H9 (cell line): ENCODE results near the gene SH3RF3. TPM values are rescaled to one million over a fixed set of nuclear protein-coding genes. Genes with fewer than 3 reads are reported as not detected.

Experiments used
- DNase-seq: peaks from one replicate; pipeline ENCODE4 v3.0.0-alpha.2; 2017
- H2AFZ ChIP-seq: one replicate; pipeline ENCODE4 v1.6.1; 2013; ENCODE audit warnings: mild to moderate bottlenecking, low read length, control low read depth, moderate library complexity
- H2AK5ac ChIP-seq: 2 replicates; pipeline ENCODE4 v1.6.1; 2013; ENCODE audit warnings: low read length, control low read depth, mixed read lengths; ENCODE audit not compliant: insufficient read length
- H2BK120ac ChIP-seq: one replicate; pipeline ENCODE4 v1.6.1; 2013; ENCODE audit warnings: low read depth, mild to moderate bottlenecking, low read length, control low read depth, inconsistent platforms; ENCODE audit not compliant: poor library complexity, severe bottlenecking
- H2BK12ac ChIP-seq: 2 replicates; pipeline ENCODE4 v1.6.1; 2013; ENCODE audit warnings: low read length, control low read depth, mixed read lengths, low read depth; ENCODE audit not compliant: insufficient read length
- H2BK15ac ChIP-seq: 2 replicates; pipeline ENCODE4 v1.6.1; 2013; ENCODE audit warnings: low read depth, low read length, control low read depth
- H2BK20ac ChIP-seq: one replicate; pipeline ENCODE4 v1.6.1; 2013; ENCODE audit warnings: low read depth, mild to moderate bottlenecking, low read length, control low read depth, inconsistent platforms; ENCODE audit not compliant: poor library complexity, severe bottlenecking
- H2BK5ac ChIP-seq: 2 replicates; pipeline ENCODE4 v1.6.1; 2013; ENCODE audit warnings: low read length, control low read depth, mixed read lengths; ENCODE audit not compliant: insufficient read length
- H3K14ac ChIP-seq: 2 replicates; pipeline ENCODE4 v1.6.1; 2013; ENCODE audit warnings: low read length, control low read depth; ENCODE audit not compliant: insufficient read depth
- H3K18ac ChIP-seq: 2 replicates; pipeline ENCODE4 v1.6.1; 2013; ENCODE audit warnings: low read depth, mild to moderate bottlenecking, mixed read lengths, low read length, control low read depth; ENCODE audit not compliant: insufficient read length
- H3K23ac ChIP-seq: 2 replicates; pipeline ENCODE4 v1.6.1; 2013; ENCODE audit warnings: low read length, control low read depth, mixed read lengths, low read depth; ENCODE audit not compliant: insufficient read length
- H3K23me2 ChIP-seq: 2 replicates; pipeline ENCODE4 v1.6.1; 2013; ENCODE audit warnings: low read depth, mild to moderate bottlenecking, mixed read lengths, low read length, control low read depth; ENCODE audit not compliant: insufficient read length, poor library complexity, severe bottlenecking
- H3K27ac ChIP-seq: 2 replicates; pipeline ENCODE4 v1.5.1; 2013; ENCODE audit warnings: low read length, control low read depth, mixed read lengths, low read depth; ENCODE audit not compliant: insufficient read length
- H3K27me3 ChIP-seq: 2 replicates; pipeline ENCODE4 v1.6.1; 2013; ENCODE audit warnings: low read length, control low read depth, inconsistent platforms; ENCODE audit not compliant: insufficient read depth
- H3K4ac ChIP-seq: 2 replicates; pipeline ENCODE4 v1.6.1; 2013; ENCODE audit warnings: low read depth, mild to moderate bottlenecking, control low read depth, inconsistent platforms, low read length, moderate library complexity
- H3K4me1 ChIP-seq: 2 replicates; pipeline ENCODE4 v1.6.1; 2013; ENCODE audit warnings: low read length, control low read depth, inconsistent platforms; ENCODE audit not compliant: insufficient read depth
- H3K4me2 ChIP-seq: 2 replicates; pipeline ENCODE4 v1.6.1; 2013; ENCODE audit warnings: low read length, control low read depth, mixed read lengths; ENCODE audit not compliant: insufficient read length, insufficient read depth
- H3K56ac ChIP-seq: 2 replicates; pipeline ENCODE4 v1.6.1; 2013; ENCODE audit warnings: low read depth, mild to moderate bottlenecking, mixed read lengths, low read length, control low read depth; ENCODE audit not compliant: insufficient read length
- H3K79me1 ChIP-seq: 2 replicates; pipeline ENCODE4 v1.6.1; 2013; ENCODE audit warnings: low read depth, mild to moderate bottlenecking, moderate library complexity, low read length, control low read depth, inconsistent platforms; ENCODE audit not compliant: insufficient read depth, poor library complexity, severe bottlenecking
- H3K79me2 ChIP-seq: 2 replicates; pipeline ENCODE4 v1.6.1; 2013; ENCODE audit warnings: low read length, control low read depth, inconsistent platforms; ENCODE audit not compliant: insufficient read depth
- H3K9ac ChIP-seq: 2 replicates; pipeline ENCODE4 v1.6.1; 2013; ENCODE audit warnings: low read length, control low read depth, mixed read lengths; ENCODE audit not compliant: insufficient read length; ENCODE audit errors: extremely low read depth
- H3K9me3 ChIP-seq: one replicate; pipeline ENCODE4 v1.6.1; 2013; ENCODE audit warnings: low read depth, low read length, inconsistent platforms; ENCODE audit not compliant: control insufficient read depth
- H3T11ph ChIP-seq: one replicate; pipeline ENCODE4 v1.6.1; 2013; ENCODE audit warnings: mild to moderate bottlenecking, low read length, control low read depth, inconsistent platforms
- H4K20me1 ChIP-seq: one replicate; pipeline ENCODE4 v1.6.1; 2013; ENCODE audit not compliant: control insufficient read depth, insufficient read length, insufficient read depth
- H4K5ac ChIP-seq: 2 replicates; pipeline ENCODE4 v1.6.1; 2013; ENCODE audit warnings: low read depth, mild to moderate bottlenecking, mixed read lengths, low read length, control low read depth; ENCODE audit not compliant: insufficient read length
- H4K8ac ChIP-seq: replicated peaks from 2 replicates; pipeline ENCODE4 v1.6.1; 2013; ENCODE audit warnings: low read length, control low read depth, mixed read lengths, low read depth; ENCODE audit not compliant: insufficient read length
- H4K91ac ChIP-seq: 2 replicates; pipeline ENCODE4 v1.6.1; 2013; ENCODE audit warnings: low read depth, mild to moderate bottlenecking, moderate library complexity, mixed read lengths, low read length, control low read depth; ENCODE audit not compliant: insufficient read length
- H3K27ac Mint-ChIP-seq, 3 experiments: 2 replicates in 2 of 3; 3 replicates in 1 of 3; pipeline ENCODE4 v1.8.0; 2020 to 2021; ENCODE audit warnings: mixed read lengths in 3 of 3, mild to moderate bottlenecking in 1 of 3, moderate library complexity in 1 of 3
- H3K27me3 Mint-ChIP-seq: 2 replicates; pipeline ENCODE4 v1.8.0; 2021; ENCODE audit warnings: low read depth, mild to moderate bottlenecking, moderate library complexity, mixed read lengths
- H3K36me3 Mint-ChIP-seq, 3 experiments: 2 replicates in 2 of 3; 3 replicates in 1 of 3; pipeline ENCODE4 v1.8.0; 2020 to 2021; ENCODE audit warnings: low read depth in 3 of 3, mixed read lengths in 3 of 3; ENCODE audit not compliant: insufficient read depth in 1 of 3
- H3K4me1 Mint-ChIP-seq, 2 experiments: 2 replicates each; pipeline ENCODE4 v1.8.0; 2020; ENCODE audit warnings: mixed read lengths in 2 of 2
- H3K4me3 Mint-ChIP-seq, 2 experiments: 2 replicates in 1 of 2; 3 replicates in 1 of 2; pipeline ENCODE4 v1.8.0; 2020 to 2021; ENCODE audit warnings: mild to moderate bottlenecking in 2 of 2, mixed read lengths in 2 of 2, moderate library complexity in 1 of 2
- H3K9me3 Mint-ChIP-seq, 2 experiments: 2 replicates in 1 of 2; 3 replicates in 1 of 2; pipeline ENCODE4 v1.8.0; 2020; ENCODE audit warnings: mild to moderate bottlenecking in 2 of 2, mixed read lengths in 2 of 2, moderate library complexity in 1 of 2
- WGBS: extraction: QIAGEN DNeasy Blood & Tissue Kit; methylation state at CpG from one replicate; pipeline ENCODE4 v1.1.7; 2013; ENCODE audit warnings: missing lambda C conversion rate, low lambda C conversion rate, mixed read lengths; ENCODE audit not compliant: insufficient read length; ENCODE audit errors: extremely low coverage; 5-methylcytosine and 5-hydroxymethylcytosine counted together
- total RNA-seq: library from RNA; stranded (reverse); gene quantifications from 2 replicates; pipeline ENCODE4 v1.2.1, GENCODE V29; 2021
- TF ChIP-seq, protein P1 (sequence below): fragments of 200-600 bp; sonication (generic); conservative IDR thresholded peaks from 3 replicates; pipeline ENCODE4 v1.8.0; 2021; ENCODE audit warnings: antibody characterized with exemption, mild to moderate bottlenecking

Gene SH3RF3
- total RNA-seq, 1 experiment from 2014 or later, result 0.46 TPM

DNA sequence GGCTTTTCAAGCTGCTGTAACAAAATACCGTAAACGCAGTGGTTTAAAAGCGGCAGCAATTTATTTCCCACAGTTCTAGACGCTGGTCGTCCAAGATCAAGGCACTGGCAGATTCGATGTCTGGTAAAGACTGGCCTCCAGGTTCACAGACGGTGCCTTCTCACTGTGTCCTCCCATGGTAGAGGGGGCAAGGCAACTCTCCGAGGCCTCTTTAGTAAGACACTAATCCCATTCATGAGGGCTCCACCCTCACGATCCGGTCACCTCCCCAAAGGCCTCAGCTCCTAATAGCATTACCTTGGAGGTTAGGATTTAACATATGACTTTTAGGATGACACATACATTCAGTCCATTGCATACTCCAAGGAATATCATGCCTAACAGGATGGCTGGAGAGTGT is 117.2 kb downstream of the SH3RF3 start:
- no peak for DNase-seq
- Histone ChIP-seq H2BK20ac (no peak overlapping the region), H3K4me1 (no peaks in the 10 kb centered on the region), H2AK5ac (no peak overlapping the region), H3K27ac (no peak overlapping the region), H3K79me2 (no peaks in the 10 kb centered on the region), H2BK120ac (no peak overlapping the region), H2BK15ac (no peak overlapping the region), H4K5ac (no peak overlapping the region), H3K23me2 (no peaks in the 10 kb centered on the region), H3K14ac (no peak overlapping the region), H3K9me3 (no peaks in the 10 kb centered on the region), H3K4me2 (no peak overlapping the region), H4K91ac (no peak overlapping the region), H3K9ac (no peak overlapping the region), H2BK5ac (no peak overlapping the region), H3K23ac (no peak overlapping the region), H3K56ac (no peak overlapping the region), H3T11ph (no peak overlapping the region), H3K27me3 (no peaks in the 10 kb centered on the region), H3K79me1 (no peaks in the 10 kb centered on the region), H3K4ac (no peak overlapping the region), H3K18ac (no peak overlapping the region), H2AFZ (no peak overlapping the region), H4K20me1 (no peaks in the 10 kb centered on the region), H2BK12ac (no peak overlapping the region), H4K8ac (no peak overlapping the region)
- Mint-ChIP-seq H3K36me3 (no peaks in the 10 kb centered on the region; a peak in 2 of 7 replicates), H3K27me3 (peaks cover 5% of the 10 kb centered on the region), H3K27ac (no peak overlapping the region), H3K4me1 (peaks cover 8 to 12% of the 10 kb centered on the region in 2 experiments; a peak in 3 of 4 replicates), H3K4me3 (no peak overlapping the region), H3K9me3 (no peaks in the 10 kb centered on the region; a peak in 1 of 5 replicates)
- TF ChIP-seq, protein P1, sequence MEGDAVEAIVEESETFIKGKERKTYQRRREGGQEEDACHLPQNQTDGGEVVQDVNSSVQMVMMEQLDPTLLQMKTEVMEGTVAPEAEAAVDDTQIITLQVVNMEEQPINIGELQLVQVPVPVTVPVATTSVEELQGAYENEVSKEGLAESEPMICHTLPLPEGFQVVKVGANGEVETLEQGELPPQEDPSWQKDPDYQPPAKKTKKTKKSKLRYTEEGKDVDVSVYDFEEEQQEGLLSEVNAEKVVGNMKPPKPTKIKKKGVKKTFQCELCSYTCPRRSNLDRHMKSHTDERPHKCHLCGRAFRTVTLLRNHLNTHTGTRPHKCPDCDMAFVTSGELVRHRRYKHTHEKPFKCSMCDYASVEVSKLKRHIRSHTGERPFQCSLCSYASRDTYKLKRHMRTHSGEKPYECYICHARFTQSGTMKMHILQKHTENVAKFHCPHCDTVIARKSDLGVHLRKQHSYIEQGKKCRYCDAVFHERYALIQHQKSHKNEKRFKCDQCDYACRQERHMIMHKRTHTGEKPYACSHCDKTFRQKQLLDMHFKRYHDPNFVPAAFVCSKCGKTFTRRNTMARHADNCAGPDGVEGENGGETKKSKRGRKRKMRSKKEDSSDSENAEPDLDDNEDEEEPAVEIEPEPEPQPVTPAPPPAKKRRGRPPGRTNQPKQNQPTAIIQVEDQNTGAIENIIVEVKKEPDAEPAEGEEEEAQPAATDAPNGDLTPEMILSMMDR, result no peak
- no CpG with 5 or more reads among the region's 10 CpGs for WGBS
